SU-DHL-6 (cell line): ENCODE measurements around the gene MRPL55.

Source experiments
- H2AFZ ChIP-seq: fragments of 200-600 bp; sonication (generic); 2 replicates; pipeline ENCODE4 v1.6.1; 2014; ENCODE audit warnings: low read depth, mild to moderate bottlenecking, moderate library complexity, mixed read lengths, antibody characterized with exemption, low read length; ENCODE audit not compliant: severe bottlenecking
- H3F3A ChIP-seq: fragments of 200-600 bp; shearing (Covaris generic); 2 replicates; pipeline ENCODE4 v1.6.0; 2016; ENCODE audit warnings: antibody characterized with exemption, mild to moderate bottlenecking; ENCODE audit not compliant: insufficient read depth
- H3K27ac ChIP-seq: fragments of 200-600 bp; sonication (generic); 2 replicates; pipeline ENCODE4 v1.5.1; 2016; ENCODE audit warnings: low read depth, mild to moderate bottlenecking, low read length, moderate library complexity, mixed read lengths
- H3K27me3 ChIP-seq: fragments of 200-600 bp; sonication (generic), shearing (Covaris generic); 2 replicates; pipeline ENCODE4 v1.6.0; 2014; ENCODE audit warnings: mild to moderate bottlenecking, low read length
- H3K36me3 ChIP-seq: fragments of 200-600 bp; sonication (generic); 2 replicates; pipeline ENCODE4 v1.6.1; 2014; ENCODE audit warnings: mild to moderate bottlenecking, low read length, mixed read lengths
- H3K4me2 ChIP-seq: fragments of 300-600, 200-600 bp; shearing (Covaris generic), sonication (generic); 2 replicates; pipeline ENCODE4 v1.6.0; 2014; ENCODE audit warnings: low read length, low read depth, mild to moderate bottlenecking; ENCODE audit not compliant: poor library complexity, severe bottlenecking
- H3K4me3 ChIP-seq: fragments of 200-600 bp; sonication (generic); 2 replicates; pipeline ENCODE4 v1.5.1; 2014; ENCODE audit warnings: antibody characterized with exemption, low read length, mild to moderate bottlenecking, mixed read lengths; ENCODE audit not compliant: insufficient read depth, poor library complexity, severe bottlenecking
- H3K79me2 ChIP-seq: fragments of 200-600 bp; sonication (generic); 2 replicates; pipeline ENCODE4 v1.6.1; 2014; ENCODE audit warnings: mild to moderate bottlenecking, low read length, moderate library complexity; ENCODE audit not compliant: insufficient read depth
- H3K9ac ChIP-seq: fragments of 200-600 bp; sonication (generic); 2 replicates; pipeline ENCODE4 v1.7.0; 2014; ENCODE audit warnings: mild to moderate bottlenecking, low read length
- H3K9me2 ChIP-seq: fragments of 200-600 bp; sonication (generic); replicated peaks from 2 replicates; pipeline ENCODE4 v1.6.1; 2014; ENCODE audit warnings: low read length; ENCODE audit not compliant: insufficient read depth
- H3K9me3 ChIP-seq: fragments of 200-600 bp; sonication (generic); 2 replicates; pipeline ENCODE4 v1.6.1; 2014; ENCODE audit warnings: low read length, mixed read lengths; ENCODE audit not compliant: insufficient read depth
- H4K20me1 ChIP-seq: fragments of 200-600 bp; sonication (generic); 2 replicates; pipeline ENCODE4 v1.6.1; 2014; ENCODE audit warnings: low read depth, mild to moderate bottlenecking, antibody characterized with exemption, low read length, moderate library complexity, mixed read lengths
- EZH2phosphoT487 ChIP-seq: fragments of 200-600 bp; sonication (generic), shearing (Covaris generic); conservative IDR thresholded peaks from 2 replicates; pipeline ENCODE4 v1.6.1; 2018; ENCODE audit warnings: mild to moderate bottlenecking, antibody characterized with exemption, low read length, moderate library complexity, mixed read lengths
- TF ChIP-seq, protein P1 (sequence below): fragments of 200-600 bp; sonication (generic); IDR thresholded peaks from one replicate; pipeline ENCODE4 v1.5.1; 2017; ENCODE audit warnings: antibody characterized with exemption, mild to moderate bottlenecking, low read length, moderate library complexity; ENCODE audit not compliant: insufficient read depth, poor library complexity, severe bottlenecking

MRPL55 gene

DNA sequence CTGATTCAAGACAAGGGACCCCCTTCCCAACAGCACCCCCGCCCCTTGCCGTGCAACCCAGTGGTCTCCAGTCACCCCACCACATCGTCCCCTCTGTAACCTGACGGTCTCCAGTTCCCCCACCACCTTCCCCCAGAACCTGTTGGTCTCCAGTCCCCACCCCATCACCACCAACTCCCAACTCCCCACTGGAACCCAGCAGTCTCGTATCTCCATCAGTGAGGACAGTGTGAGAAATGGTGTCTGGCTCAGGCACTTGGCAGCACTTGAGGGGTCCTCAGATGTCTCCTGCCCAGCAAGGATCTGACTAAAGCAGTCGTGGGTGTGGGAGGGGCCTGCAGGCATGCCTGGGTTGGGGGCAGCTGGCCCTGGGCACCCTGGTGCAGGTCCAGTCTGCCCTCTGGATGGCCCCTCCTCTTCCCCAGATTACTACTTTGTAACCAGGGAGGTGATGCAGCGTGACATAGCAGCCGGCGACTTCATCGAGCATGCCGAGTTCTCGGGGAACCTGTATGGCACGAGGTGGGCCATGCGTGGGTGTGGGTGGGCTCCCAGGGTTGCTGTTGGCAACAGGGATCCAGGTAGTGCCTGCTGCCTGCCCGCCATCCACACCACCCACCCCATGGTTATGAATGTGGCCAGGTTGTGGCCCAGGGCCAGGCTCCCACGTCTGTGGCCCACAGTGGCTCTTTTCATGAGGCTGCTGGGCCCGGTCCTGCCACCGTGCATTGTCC, 37.5 kb upstream of the MRPL55 start:
- TF ChIP-seq EZH2phosphoT487, result no peak
- TF ChIP-seq, protein P1, sequence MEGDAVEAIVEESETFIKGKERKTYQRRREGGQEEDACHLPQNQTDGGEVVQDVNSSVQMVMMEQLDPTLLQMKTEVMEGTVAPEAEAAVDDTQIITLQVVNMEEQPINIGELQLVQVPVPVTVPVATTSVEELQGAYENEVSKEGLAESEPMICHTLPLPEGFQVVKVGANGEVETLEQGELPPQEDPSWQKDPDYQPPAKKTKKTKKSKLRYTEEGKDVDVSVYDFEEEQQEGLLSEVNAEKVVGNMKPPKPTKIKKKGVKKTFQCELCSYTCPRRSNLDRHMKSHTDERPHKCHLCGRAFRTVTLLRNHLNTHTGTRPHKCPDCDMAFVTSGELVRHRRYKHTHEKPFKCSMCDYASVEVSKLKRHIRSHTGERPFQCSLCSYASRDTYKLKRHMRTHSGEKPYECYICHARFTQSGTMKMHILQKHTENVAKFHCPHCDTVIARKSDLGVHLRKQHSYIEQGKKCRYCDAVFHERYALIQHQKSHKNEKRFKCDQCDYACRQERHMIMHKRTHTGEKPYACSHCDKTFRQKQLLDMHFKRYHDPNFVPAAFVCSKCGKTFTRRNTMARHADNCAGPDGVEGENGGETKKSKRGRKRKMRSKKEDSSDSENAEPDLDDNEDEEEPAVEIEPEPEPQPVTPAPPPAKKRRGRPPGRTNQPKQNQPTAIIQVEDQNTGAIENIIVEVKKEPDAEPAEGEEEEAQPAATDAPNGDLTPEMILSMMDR, result no peak
- Histone ChIP-seq H3K4me2 (no peak overlapping the region), H3K9me2 (no peaks in the 10 kb centered on the region), H3K9ac (no peak overlapping the region), H2AFZ (no peak overlapping the region), H3K36me3 (no peaks in the 10 kb centered on the region), H4K20me1 (no peaks in the 10 kb centered on the region; the same call in 1 of the 2 replicates), H3F3A (no peaks in the 10 kb centered on the region), H3K9me3 (no peaks in the 10 kb centered on the region), H3K27me3 (no peaks in the 10 kb centered on the region), H3K27ac (no peak overlapping the region), H3K79me2 (peaks cover 45% of the 10 kb centered on the region), H3K4me3 (no peak overlapping the region)

DNA sequence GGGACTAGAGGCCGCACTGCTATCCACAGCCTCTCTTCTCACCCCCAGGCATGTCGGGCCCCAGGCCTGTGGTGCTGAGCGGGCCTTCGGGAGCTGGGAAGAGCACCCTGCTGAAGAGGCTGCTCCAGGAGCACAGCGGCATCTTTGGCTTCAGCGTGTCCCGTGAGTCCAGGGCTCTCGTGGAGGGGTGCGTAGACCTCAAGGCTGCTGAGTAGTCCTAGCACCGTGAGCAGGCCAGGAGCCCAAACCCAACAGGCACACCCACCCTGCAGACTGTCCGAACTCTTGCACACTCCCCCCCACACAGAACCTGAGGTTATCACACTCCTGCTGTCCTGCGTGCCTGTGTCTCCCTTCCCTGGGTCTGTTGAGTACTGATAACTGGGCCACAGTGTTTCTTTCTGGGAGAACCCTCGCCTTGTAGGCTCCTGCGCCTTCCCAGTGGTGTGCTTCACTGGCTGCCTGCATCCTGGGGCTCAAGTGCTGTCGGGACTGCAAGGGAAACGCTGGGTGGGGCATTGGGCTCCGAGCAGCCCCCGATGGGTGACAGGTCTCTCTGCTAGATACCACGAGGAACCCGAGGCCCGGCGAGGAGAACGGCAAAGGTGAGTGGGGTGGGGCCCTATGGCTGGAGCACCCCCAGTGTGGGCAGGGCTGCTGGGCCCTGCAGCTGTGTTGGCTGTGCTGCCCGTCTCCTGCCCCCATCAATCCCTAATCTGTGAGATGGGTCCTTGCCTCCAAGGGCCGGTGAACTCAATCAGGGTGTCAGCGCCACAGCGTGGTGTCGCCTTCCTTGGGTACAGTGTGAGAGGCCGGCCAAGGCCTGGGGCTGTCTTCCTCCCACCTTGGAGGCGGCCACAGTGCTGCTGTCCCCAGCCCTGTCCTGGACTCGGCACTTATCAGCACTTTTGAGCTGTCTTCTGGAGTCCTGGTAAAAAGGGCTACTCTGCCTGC, 36.6 kb upstream of the MRPL55 start:
- H3K27ac ChIP-seq, result no peak overlapping the region
- H3K4me3 ChIP-seq, result no peak overlapping the region
- no peaks in the 10 kb centered on the region for H3K9me2 ChIP-seq
- no peak overlapping the region for H2AFZ ChIP-seq
- peaks cover 53% of the 10 kb centered on the region for H3K79me2 ChIP-seq
- H3K36me3 ChIP-seq, result no peaks in the 10 kb centered on the region
- no peaks in the 10 kb centered on the region; the same call in 1 of the 2 replicates for H4K20me1 ChIP-seq
- H3F3A ChIP-seq, result no peaks in the 10 kb centered on the region
- H3K9ac ChIP-seq, result no peak overlapping the region
- no peaks in the 10 kb centered on the region for H3K27me3 ChIP-seq
- no peak overlapping the region for H3K4me2 ChIP-seq
- TF ChIP-seq, protein P1, result no peak
- TF ChIP-seq EZH2phosphoT487, result no peak
- no peaks in the 10 kb centered on the region for H3K9me3 ChIP-seq

DNA sequence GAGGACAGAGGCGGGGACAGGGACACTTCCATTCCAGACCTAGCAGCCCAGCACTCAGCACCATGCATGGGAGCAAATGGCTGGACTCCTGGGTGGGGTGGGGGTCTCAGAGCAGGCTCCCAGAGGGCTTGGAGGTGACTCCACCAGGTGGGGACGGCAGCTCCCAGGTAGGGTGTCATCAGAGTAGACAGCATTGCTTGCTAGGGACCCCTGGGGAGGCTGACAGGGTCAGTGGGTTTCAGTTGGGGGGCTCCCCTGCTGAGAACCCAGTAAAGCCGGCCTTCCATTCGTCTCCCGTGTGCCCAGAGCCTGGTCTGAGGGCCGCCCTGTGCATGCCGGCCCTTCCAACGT, 35.9 kb upstream of the MRPL55 start:
- H3K4me2 ChIP-seq, result no peak overlapping the region
- no peaks in the 10 kb centered on the region for H3K9me3 ChIP-seq

More for the DNA sequence above, 35.9 kb upstream of the MRPL55 start:
- Histone ChIP-seq H3K27ac (no peak overlapping the region), H3K4me3 (no peak overlapping the region), H3K36me3 (no peaks in the 10 kb centered on the region), H2AFZ (no peak overlapping the region), H3F3A (no peaks in the 10 kb centered on the region), H3K27me3 (no peaks in the 10 kb centered on the region), H3K79me2 (peaks cover 58% of the 10 kb centered on the region), H3K9me2 (no peaks in the 10 kb centered on the region), H3K9ac (no peak overlapping the region), H4K20me1 (no peaks in the 10 kb centered on the region; the same call in 1 of the 2 replicates)
- no peak for TF ChIP-seq EZH2phosphoT487
